Ishikawa (cell line): ENCODE data around the gene RAP1GAP2.

Experiments
- CEBPB ChIP-seq: IDR thresholded peaks from 2 replicates; pipeline ENCODE4 v1.6.1; 2012
- CREB1 ChIP-seq: IDR thresholded peaks from 2 replicates; pipeline ENCODE4 v1.6.1; 2012; ENCODE audit warnings: low read depth
- EGR1 ChIP-seq: IDR thresholded peaks from 2 replicates; pipeline ENCODE4 v1.6.1; 2012
- EP300 ChIP-seq: IDR thresholded peaks from 2 replicates; pipeline ENCODE4 v1.6.1; 2012; ENCODE audit warnings: borderline replicate concordance
- FOXM1 ChIP-seq: IDR thresholded peaks from 2 replicates; pipeline ENCODE4 v1.6.1; 2012; ENCODE audit warnings: low read depth, borderline replicate concordance
- NFIC ChIP-seq: IDR thresholded peaks from 2 replicates; pipeline ENCODE4 v1.6.1; 2012
- RAD21 ChIP-seq: IDR thresholded peaks from 2 replicates; pipeline ENCODE4 v1.6.1; 2012; ENCODE audit warnings: low read depth
- TAF1 ChIP-seq: IDR thresholded peaks from 2 replicates; pipeline ENCODE4 v1.6.1; 2012; ENCODE audit warnings: low read depth, mild to moderate bottlenecking
- TCF12 ChIP-seq: IDR thresholded peaks from 2 replicates; pipeline ENCODE4 v1.6.1; 2012; ENCODE audit warnings: low read depth
- TEAD4 ChIP-seq: IDR thresholded peaks from 2 replicates; pipeline ENCODE4 v1.6.1; 2012
- USF1 ChIP-seq: IDR thresholded peaks from 2 replicates; pipeline ENCODE4 v1.6.1; 2012
- YY1 ChIP-seq: IDR thresholded peaks from 2 replicates; pipeline ENCODE4 v1.6.1; 2012; ENCODE audit warnings: low read depth
- ZBTB7A ChIP-seq: IDR thresholded peaks from 2 replicates; pipeline ENCODE4 v1.6.1; 2012; ENCODE audit warnings: low read depth
- TF ChIP-seq, protein P1 (sequence below): IDR thresholded peaks from 2 replicates; pipeline ENCODE4 v1.6.1; 2012
- TF ChIP-seq, protein P2 (sequence below): IDR thresholded peaks from 2 replicates; pipeline ENCODE4 v1.6.1; 2012; ENCODE audit warnings: low read depth, mild to moderate bottlenecking

RAP1GAP2 gene

DNA sequence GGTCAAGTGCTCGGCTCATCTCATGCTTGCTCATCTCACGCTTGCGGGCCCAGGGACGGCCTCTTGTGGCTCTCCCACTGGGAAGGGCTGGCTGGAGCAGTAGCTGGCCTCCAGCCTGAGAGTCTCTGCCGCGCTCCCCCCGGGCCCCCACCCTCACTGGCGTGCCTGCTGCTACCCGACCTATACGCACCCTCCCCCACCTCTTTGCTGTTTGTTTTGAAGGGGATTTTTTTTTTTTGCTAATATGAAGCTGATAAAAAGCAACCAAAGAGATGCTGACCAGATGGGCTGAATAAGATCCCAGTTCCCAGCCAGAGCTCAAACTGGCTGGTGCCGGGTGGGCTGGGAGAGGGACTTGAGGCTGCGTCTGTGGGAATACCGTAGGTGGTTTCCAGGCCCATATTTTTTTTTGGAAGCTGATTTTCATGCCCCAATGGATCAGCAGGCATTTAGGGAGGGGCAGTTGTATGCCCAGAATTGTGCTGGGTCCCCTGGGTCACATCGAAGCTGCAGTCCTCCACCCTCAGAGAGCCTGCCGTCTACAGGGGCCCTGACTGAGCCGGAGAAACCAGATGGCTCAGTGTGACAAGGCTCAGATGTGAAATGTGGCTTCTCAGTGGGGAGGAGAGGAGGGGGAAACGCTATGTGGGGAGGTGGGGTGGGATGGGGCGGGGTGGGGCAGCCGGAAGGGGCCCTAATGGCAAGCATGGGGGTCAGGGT is 115.0 kb downstream of the RAP1GAP2 start:
- no peak for TF ChIP-seq TAF1
- TF ChIP-seq EP300, result no peak
- no peak for TF ChIP-seq FOXM1
- TF ChIP-seq ZBTB7A, result no peak

- TF ChIP-seq USF1 (no peak), YY1 (no peak), TAF1 (no peak), CREB1 (no peak), CEBPB (no peak), EGR1 (no peak), TEAD4 (no peak), NFIC (no peak), TCF12 (no peak), RAD21 (no peak)
- TF ChIP-seq, protein P1, sequence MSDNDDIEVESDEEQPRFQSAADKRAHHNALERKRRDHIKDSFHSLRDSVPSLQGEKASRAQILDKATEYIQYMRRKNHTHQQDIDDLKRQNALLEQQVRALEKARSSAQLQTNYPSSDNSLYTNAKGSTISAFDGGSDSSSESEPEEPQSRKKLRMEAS, result no peak
Measured at GRCh38 chr17:2911755-2912111, 115.5 kb downstream of the RAP1GAP2 start.

DNA sequence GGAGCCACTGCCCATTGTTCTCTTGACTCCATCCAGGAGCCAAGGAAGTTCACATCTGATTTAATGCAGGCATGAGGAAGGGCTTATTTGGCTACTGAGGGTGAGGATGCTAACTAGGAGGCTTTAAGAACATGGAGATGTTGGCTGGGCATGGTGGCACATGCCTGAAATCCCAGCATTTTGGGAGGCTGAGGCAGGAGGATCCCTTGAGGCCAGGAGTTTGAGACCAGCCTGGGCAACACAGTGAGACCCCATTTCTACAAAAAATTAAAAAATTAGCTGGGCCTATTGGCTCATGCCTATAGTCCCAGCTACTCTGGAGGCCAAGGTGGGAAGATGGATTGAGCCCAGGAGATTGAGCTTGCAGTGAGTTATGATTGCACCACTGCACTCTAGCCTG is 116.5 kb downstream of the RAP1GAP2 start:
- no peak for TF ChIP-seq TCF12
- TF ChIP-seq, protein P1, result no peak
- no peak for TF ChIP-seq NFIC
- TF ChIP-seq RAD21, result no peak
- TF ChIP-seq, protein P2, sequence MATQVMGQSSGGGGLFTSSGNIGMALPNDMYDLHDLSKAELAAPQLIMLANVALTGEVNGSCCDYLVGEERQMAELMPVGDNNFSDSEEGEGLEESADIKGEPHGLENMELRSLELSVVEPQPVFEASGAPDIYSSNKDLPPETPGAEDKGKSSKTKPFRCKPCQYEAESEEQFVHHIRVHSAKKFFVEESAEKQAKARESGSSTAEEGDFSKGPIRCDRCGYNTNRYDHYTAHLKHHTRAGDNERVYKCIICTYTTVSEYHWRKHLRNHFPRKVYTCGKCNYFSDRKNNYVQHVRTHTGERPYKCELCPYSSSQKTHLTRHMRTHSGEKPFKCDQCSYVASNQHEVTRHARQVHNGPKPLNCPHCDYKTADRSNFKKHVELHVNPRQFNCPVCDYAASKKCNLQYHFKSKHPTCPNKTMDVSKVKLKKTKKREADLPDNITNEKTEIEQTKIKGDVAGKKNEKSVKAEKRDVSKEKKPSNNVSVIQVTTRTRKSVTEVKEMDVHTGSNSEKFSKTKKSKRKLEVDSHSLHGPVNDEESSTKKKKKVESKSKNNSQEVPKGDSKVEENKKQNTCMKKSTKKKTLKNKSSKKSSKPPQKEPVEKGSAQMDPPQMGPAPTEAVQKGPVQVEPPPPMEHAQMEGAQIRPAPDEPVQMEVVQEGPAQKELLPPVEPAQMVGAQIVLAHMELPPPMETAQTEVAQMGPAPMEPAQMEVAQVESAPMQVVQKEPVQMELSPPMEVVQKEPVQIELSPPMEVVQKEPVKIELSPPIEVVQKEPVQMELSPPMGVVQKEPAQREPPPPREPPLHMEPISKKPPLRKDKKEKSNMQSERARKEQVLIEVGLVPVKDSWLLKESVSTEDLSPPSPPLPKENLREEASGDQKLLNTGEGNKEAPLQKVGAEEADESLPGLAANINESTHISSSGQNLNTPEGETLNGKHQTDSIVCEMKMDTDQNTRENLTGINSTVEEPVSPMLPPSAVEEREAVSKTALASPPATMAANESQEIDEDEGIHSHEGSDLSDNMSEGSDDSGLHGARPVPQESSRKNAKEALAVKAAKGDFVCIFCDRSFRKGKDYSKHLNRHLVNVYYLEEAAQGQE, result no peak
- TF ChIP-seq FOXM1, result no peak
- TF ChIP-seq CEBPB, result no peak
- TF ChIP-seq CREB1, result no peak
- TF ChIP-seq TEAD4, result no peak
- no peak for TF ChIP-seq EGR1

DNA sequence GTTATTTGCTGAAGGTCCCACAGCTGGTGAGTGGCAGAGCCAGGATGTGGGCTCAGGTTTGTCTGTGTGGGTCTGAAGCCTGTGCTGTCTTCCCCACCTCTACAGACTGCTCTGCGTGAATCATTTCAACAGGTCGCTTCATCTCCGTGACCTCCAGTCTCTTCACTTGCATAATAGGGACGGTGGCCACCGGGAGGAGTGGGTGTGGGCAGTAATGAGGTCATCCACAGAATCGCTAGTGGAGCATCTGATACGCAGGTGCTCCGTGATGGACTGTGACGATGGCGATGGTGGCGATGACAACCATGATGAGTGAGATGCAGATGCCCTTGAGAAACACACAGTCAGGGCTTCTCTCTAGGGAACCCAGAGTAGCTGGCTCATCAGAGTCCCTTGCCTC is 120.2 kb downstream of the RAP1GAP2 start:
- TF ChIP-seq, protein P1, result no peak
- no peak for TF ChIP-seq EP300
- TF ChIP-seq, protein P2, result no peak
- no peak for TF ChIP-seq CEBPB
- TF ChIP-seq TAF1, result no peak
- TF ChIP-seq RAD21, result no peak
- TF ChIP-seq YY1, result no peak
- no peak for TF ChIP-seq CREB1
- TF ChIP-seq EGR1, result no peak
- TF ChIP-seq TCF12, result no peak
- no peak for TF ChIP-seq FOXM1
- no peak for TF ChIP-seq ZBTB7A
- TF ChIP-seq TEAD4, result no peak
- no peak for TF ChIP-seq USF1
- no peak for TF ChIP-seq NFIC

DNA sequence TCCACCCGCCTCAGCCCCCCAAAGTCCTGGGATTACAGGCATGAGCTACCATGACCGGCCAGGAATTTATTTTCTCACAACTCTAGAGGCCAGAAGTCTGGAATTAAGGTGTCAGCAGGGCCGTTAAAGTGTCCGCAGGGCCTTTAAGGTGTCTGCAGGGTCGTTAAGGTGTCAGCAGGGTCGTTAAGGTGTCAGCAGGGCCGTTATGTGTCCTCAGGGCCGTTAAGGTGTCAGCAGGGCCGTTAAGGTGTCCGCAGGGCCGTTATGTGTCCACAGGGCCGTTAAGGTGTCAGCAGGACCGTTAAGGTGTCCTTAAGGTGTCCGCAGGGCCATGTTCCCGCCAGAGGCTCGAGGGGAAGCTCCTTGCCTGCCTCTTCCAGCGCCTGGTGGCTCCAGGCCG is 125.2 kb downstream of the RAP1GAP2 start:
- TF ChIP-seq, protein P1, result no peak
- TF ChIP-seq YY1, result no peak
- TF ChIP-seq CREB1, result no peak
- TF ChIP-seq USF1, result no peak
- TF ChIP-seq NFIC, result no peak
- TF ChIP-seq RAD21, result no peak
- TF ChIP-seq CEBPB, result no peak
- TF ChIP-seq TCF12, result no peak
- TF ChIP-seq EP300, result no peak
- no peak for TF ChIP-seq EGR1
- no peak for TF ChIP-seq FOXM1
- TF ChIP-seq TEAD4, result no peak
